ENCODE measurements around the gene KCTD11. TPM values are rescaled to one million over a fixed set of nuclear protein-coding genes. Genes with fewer than 3 reads are reported as not detected.

KCTD11 gene
- total and polyA plus RNA-seq, 10 of the 15 experiments (the other 5 are each of a cell fraction or from before 2014, with no cell fraction given), result 0.05 to 7.3 (median 2.9) TPM

DNA sequence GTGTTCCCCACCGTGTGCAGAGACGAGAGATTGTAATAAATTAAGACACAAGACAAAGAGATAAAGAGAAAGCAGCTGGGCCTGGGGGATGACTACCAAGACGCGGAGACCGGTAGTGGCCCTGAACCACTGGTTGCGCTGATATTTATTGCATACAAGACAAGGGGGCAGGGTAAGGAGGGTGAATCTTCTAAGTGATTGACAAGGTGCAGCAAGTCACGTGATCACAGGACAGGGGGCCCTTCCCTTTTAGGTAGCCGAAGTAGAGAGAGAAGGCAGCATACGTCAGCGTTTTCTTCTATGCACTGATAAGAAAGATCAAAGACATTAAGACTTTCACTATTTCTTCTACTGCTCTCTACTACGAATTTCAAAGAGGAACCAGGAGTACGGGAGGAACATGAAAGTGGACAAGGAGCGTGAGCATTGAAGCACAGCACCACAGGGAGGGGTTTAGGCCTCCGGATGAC is 19.3 kb upstream of the KCTD11 start (continued):
- TF ChIP-seq POLR2AphosphoS5 (IDR thresholded peaks at IDR 0.05; ENCODE audit: low read length), result peak; percentile 72
- TF ChIP-seq USF2 (IDR thresholded peaks at IDR 0.05; ENCODE audit: borderline replicate concordance, low read depth, low read length), result peak; percentile 40; the same call in 1 of the 2 replicates
- peak; percentile 84; the same call in 1 of the 2 replicates for TF ChIP-seq ZBTB4 (CRISPR knock-in tag; IDR thresholded peaks at IDR 0.05)
- 0 out of 2 replicates have a peak, but pooled peaks have one; percentile 37 for TF ChIP-seq PML (IDR thresholded peaks at IDR 0.05; ENCODE audit: low read length)
- peak; percentile 45 for TF ChIP-seq MEF2B (IDR thresholded peaks at IDR 0.05; ENCODE audit: partially characterized antibody, poor library complexity, severe bottlenecking)
- 0 out of 2 replicates have a peak, but pooled peaks have one; percentile 37 for TF ChIP-seq PRDM15 (CRISPR knock-in tag; IDR thresholded peaks at IDR 0.05)
- peak; percentile 46; the same call in 1 of the 2 replicates for TF ChIP-seq SPI1 (IDR thresholded peaks at IDR 0.05; ENCODE audit: borderline replicate concordance, insufficient read depth, low read depth, low read length)
- peak; percentile 67 for TF ChIP-seq PBX3 (IDR thresholded peaks at IDR 0.05; ENCODE audit: insufficient replicate concordance, low read depth, low read length)
- peak; percentile 73 for TF ChIP-seq SMAD5 (IDR thresholded peaks at IDR 0.05; ENCODE audit: low read depth)
- peak; percentile 96 for TF ChIP-seq PKNOX1 (IDR thresholded peaks at IDR 0.05)

Data from GM12878 (cell line).